PC-3 (cell line): ENCODE results near the gene LPCAT2.

Experiments
- EZH2phosphoT487 ChIP-seq: fragments of 300-600 bp; sonication (generic); IDR thresholded peaks from 2 replicates; pipeline ENCODE4 v1.6.1; 2018; ENCODE audit warnings: mild to moderate bottlenecking, antibody characterized with exemption, low read length, borderline replicate concordance
- TF ChIP-seq, protein P1 (sequence below): fragments of 300-600 bp; sonication (generic); conservative IDR thresholded peaks from 2 replicates; pipeline ENCODE4 v1.5.1; 2017; ENCODE audit warnings: antibody characterized with exemption, low read depth, mild to moderate bottlenecking, low read length

DNA sequence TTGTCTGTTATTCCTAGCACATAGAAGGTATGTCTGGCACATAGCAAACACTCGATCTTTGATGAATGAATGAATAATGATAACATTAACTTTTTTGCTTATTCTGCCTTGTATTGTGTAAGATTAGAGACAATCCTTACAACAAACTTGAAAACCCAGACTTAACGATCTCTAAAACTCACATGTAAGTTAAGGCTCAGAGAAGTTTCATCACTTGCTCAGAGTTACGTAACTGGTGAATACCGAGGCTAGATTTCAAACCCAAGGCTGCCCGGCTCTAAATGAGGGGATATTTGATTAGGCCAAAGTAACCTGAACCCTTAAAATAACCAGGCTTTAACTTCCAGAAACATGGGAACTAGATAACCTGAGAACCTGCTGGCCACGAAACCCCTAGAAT is 79.9 kb downstream of the LPCAT2 start:
- no peak for TF ChIP-seq EZH2phosphoT487
- TF ChIP-seq, protein P1, sequence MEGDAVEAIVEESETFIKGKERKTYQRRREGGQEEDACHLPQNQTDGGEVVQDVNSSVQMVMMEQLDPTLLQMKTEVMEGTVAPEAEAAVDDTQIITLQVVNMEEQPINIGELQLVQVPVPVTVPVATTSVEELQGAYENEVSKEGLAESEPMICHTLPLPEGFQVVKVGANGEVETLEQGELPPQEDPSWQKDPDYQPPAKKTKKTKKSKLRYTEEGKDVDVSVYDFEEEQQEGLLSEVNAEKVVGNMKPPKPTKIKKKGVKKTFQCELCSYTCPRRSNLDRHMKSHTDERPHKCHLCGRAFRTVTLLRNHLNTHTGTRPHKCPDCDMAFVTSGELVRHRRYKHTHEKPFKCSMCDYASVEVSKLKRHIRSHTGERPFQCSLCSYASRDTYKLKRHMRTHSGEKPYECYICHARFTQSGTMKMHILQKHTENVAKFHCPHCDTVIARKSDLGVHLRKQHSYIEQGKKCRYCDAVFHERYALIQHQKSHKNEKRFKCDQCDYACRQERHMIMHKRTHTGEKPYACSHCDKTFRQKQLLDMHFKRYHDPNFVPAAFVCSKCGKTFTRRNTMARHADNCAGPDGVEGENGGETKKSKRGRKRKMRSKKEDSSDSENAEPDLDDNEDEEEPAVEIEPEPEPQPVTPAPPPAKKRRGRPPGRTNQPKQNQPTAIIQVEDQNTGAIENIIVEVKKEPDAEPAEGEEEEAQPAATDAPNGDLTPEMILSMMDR: no peak
